Liver (tissue), 9 donors: ENCODE measurements around the gene DNAJC7. TPM values are rescaled to one million over a fixed set of nuclear protein-coding genes. Genes with fewer than 3 reads are reported as not detected.

Experiments used
- DNase-seq: peaks from one replicate; pipeline ENCODE4 v3.0.0-alpha.2; 2017; ENCODE audit warnings: low spot score
- H3K27ac ChIP-seq, 2 donors: one replicate each; pipeline ENCODE4 v1.7.0; 2013; ENCODE audit warnings: inconsistent platforms in 2 of 2, low read length in 2 of 2, control low read depth in 1 of 2, low read depth in 1 of 2, mild to moderate bottlenecking in 1 of 2
- H3K27me3 ChIP-seq, 4 donors: one replicate each; pipeline versions ENCODE4 v1.6.1 to v1.7.0; 2013; ENCODE audit warnings: low read length in 3 of 4, inconsistent platforms in 1 of 4, mild to moderate bottlenecking in 1 of 4, moderate library complexity in 1 of 4; ENCODE audit not compliant: control insufficient read depth in 4 of 4, insufficient read depth in 4 of 4
- H3K36me3 ChIP-seq, 4 donors: one replicate each; pipeline versions ENCODE4 v1.6.1 to v1.7.0; 2013; ENCODE audit warnings: low read length in 3 of 4, mild to moderate bottlenecking in 3 of 4, low read depth in 1 of 4, moderate library complexity in 1 of 4; ENCODE audit not compliant: control insufficient read depth in 4 of 4, insufficient read depth in 3 of 4
- H3K4me1 ChIP-seq, 4 donors: one replicate each; pipeline versions ENCODE4 v1.6.1 to v1.7.0; 2013; ENCODE audit warnings: low read length in 3 of 4, mild to moderate bottlenecking in 3 of 4, moderate library complexity in 1 of 4; ENCODE audit not compliant: control insufficient read depth in 4 of 4, insufficient read depth in 4 of 4
- H3K4me3 ChIP-seq, 3 donors: one replicate each; pipeline versions ENCODE4 v1.6.1 to v1.7.0; 2013; ENCODE audit warnings: low read length in 3 of 3, control low read depth in 1 of 3, low read depth in 1 of 3, mild to moderate bottlenecking in 1 of 3
- H3K9ac ChIP-seq, 2 donors: one replicate each; pipeline ENCODE4 v1.7.0; 2013; ENCODE audit warnings: low read length in 2 of 2, mild to moderate bottlenecking in 2 of 2, moderate library complexity in 2 of 2, control low read depth in 1 of 2, low read depth in 1 of 2
- H3K9me3 ChIP-seq, 4 donors: one replicate each; pipeline versions ENCODE4 v1.6.1 to v1.7.0; 2013; ENCODE audit warnings: low read length in 3 of 4; ENCODE audit not compliant: control insufficient read depth in 4 of 4
- EGR1 ChIP-seq, 2 donors: IDR thresholded peaks; 2 replicates each; pipeline ENCODE4 v1.6.1; 2016 to 2018; ENCODE audit warnings: antibody characterized with exemption in 2 of 2, low read depth in 2 of 2
- FOXA1 ChIP-seq: IDR thresholded peaks from 2 replicates; pipeline ENCODE4 v1.6.1; 2016; ENCODE audit warnings: antibody characterized with exemption
- FOXA2 ChIP-seq: IDR thresholded peaks from 2 replicates; pipeline ENCODE4 v1.6.1; 2016; ENCODE audit warnings: antibody characterized with exemption
- GABPA ChIP-seq, 2 donors: IDR thresholded peaks in 1 of 2; conservative IDR thresholded peaks in 1 of 2; 2 replicates each; pipeline ENCODE4 v1.6.1; 2016; ENCODE audit warnings: antibody characterized with exemption in 2 of 2, mild to moderate bottlenecking in 1 of 2, moderate library complexity in 1 of 2
- HNF4A ChIP-seq, 2 donors: conservative IDR thresholded peaks; 2 replicates each; pipeline ENCODE4 v1.6.1; 2016; ENCODE audit warnings: antibody characterized with exemption in 2 of 2, mild to moderate bottlenecking in 2 of 2
- HNF4G ChIP-seq: IDR thresholded peaks from 2 replicates; pipeline ENCODE4 v1.6.1; 2016; ENCODE audit warnings: antibody characterized with exemption
- JUND ChIP-seq, 2 donors: IDR thresholded peaks; 2 replicates each; pipeline ENCODE4 v1.6.1; 2016; ENCODE audit warnings: antibody characterized with exemption in 2 of 2
- MAX ChIP-seq: IDR thresholded peaks from 2 replicates; pipeline ENCODE4 v1.6.1; 2016; ENCODE audit warnings: antibody characterized with exemption
- NR2F2 ChIP-seq: IDR thresholded peaks from 2 replicates; pipeline ENCODE4 v1.6.1; 2016; ENCODE audit warnings: antibody characterized with exemption
- RAD21 ChIP-seq, 2 donors: IDR thresholded peaks; 2 replicates each; pipeline ENCODE4 v1.6.1; 2016; ENCODE audit warnings: antibody characterized with exemption in 2 of 2, mild to moderate bottlenecking in 2 of 2
- REST ChIP-seq: IDR thresholded peaks from 2 replicates; pipeline ENCODE4 v1.6.1; 2016; ENCODE audit warnings: antibody characterized with exemption, mild to moderate bottlenecking
- RXRA ChIP-seq, 2 donors: IDR thresholded peaks; 2 replicates each; pipeline ENCODE4 v1.6.1; 2017 to 2018; ENCODE audit warnings: antibody characterized with exemption in 2 of 2, mild to moderate bottlenecking in 1 of 2
- SP1 ChIP-seq: IDR thresholded peaks from 2 replicates; pipeline ENCODE4 v1.6.1; 2018; ENCODE audit warnings: antibody characterized with exemption, mild to moderate bottlenecking
- TAF1 ChIP-seq: conservative IDR thresholded peaks from 2 replicates; pipeline ENCODE4 v1.6.1; 2016; ENCODE audit warnings: antibody characterized with exemption, mild to moderate bottlenecking
- YY1 ChIP-seq: IDR thresholded peaks from 2 replicates; pipeline ENCODE4 v1.6.1; 2016; ENCODE audit warnings: antibody characterized with exemption, mild to moderate bottlenecking
- ZBTB33 ChIP-seq: IDR thresholded peaks from 2 replicates; pipeline ENCODE4 v1.6.1; 2016; ENCODE audit warnings: antibody characterized with exemption
- WGBS: extraction: QIAGEN DNeasy Blood & Tissue Kit; methylation state at CpG from one replicate; pipeline ENCODE4 v1.1.7; 2013; 5-methylcytosine and 5-hydroxymethylcytosine counted together
- polyA plus RNA-seq, 2 donors: library from polyadenylated mRNA; stranded (reverse) in 1 of 2; unstranded in 1 of 2; fragments of 200-250 nt in 1 of 2; fragments of >200 nt in 1 of 2; fragmentation: Nextera tagmentation in 1 of 2; extraction: Ambion mirVana in 1 of 2; gene quantifications; one replicate each; pipeline versions ENCODE4 v1.2.1 to v1.2.3, GENCODE V29; 2013 to 2015
- total RNA-seq, 2 donors: library from RNA; depleted of rRNA; stranded (reverse); fragments of >200 nt; gene quantifications; one replicate each; pipeline ENCODE4 v1.2.3, GENCODE V29; 2014
- TF ChIP-seq, protein P1 (sequence below): fragments of 150-350 bp; IDR thresholded peaks from 2 replicates; pipeline ENCODE4 v1.5.1; 2017; ENCODE audit warnings: improper control_type of control experiment, low read depth, low read length; ENCODE audit not compliant: missing input control
- TF ChIP-seq, protein P2 (sequence below): IDR thresholded peaks from 2 replicates; pipeline ENCODE4 v1.6.1; 2016; ENCODE audit warnings: antibody characterized with exemption
- donor health status: healthy.
- donor health status: healthy.
- donor health status: healthy.
- donor health status: healthy.
- donor health status: healthy.

The DNAJC7 gene
- total and polyA plus RNA-seq, 4 donors: 28.7 to 33.9 (median 30.6) TPM

GRCh38 chr17:41941168-41941567, 76.1 kb downstream of the DNAJC7 start (continued):
- TF ChIP-seq, protein P1, sequence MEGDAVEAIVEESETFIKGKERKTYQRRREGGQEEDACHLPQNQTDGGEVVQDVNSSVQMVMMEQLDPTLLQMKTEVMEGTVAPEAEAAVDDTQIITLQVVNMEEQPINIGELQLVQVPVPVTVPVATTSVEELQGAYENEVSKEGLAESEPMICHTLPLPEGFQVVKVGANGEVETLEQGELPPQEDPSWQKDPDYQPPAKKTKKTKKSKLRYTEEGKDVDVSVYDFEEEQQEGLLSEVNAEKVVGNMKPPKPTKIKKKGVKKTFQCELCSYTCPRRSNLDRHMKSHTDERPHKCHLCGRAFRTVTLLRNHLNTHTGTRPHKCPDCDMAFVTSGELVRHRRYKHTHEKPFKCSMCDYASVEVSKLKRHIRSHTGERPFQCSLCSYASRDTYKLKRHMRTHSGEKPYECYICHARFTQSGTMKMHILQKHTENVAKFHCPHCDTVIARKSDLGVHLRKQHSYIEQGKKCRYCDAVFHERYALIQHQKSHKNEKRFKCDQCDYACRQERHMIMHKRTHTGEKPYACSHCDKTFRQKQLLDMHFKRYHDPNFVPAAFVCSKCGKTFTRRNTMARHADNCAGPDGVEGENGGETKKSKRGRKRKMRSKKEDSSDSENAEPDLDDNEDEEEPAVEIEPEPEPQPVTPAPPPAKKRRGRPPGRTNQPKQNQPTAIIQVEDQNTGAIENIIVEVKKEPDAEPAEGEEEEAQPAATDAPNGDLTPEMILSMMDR: no peak
- TF ChIP-seq YY1 (no peak), FOXA2 (no peak)

- WGBS: 90% methylated on average over 6 of the region's 6 CpGs
- no peak for DNase-seq
- no peak overlapping the region for H3K4me3 ChIP-seq
- TF ChIP-seq, protein P1: no peak
- TF ChIP-seq RXRA (IDR thresholded peaks at IDR 0.05) (no peak), NR2F2 (no peak), SP1 (no peak), TAF1 (no peak), REST (no peak), FOXA2 (no peak), ZBTB33 (no peak), GABPA (IDR thresholded peaks at IDR 0.05 in 1 of 2, conservative IDR thresholded peaks at IDR 0.05 in 1 of 2) (no peak), YY1 (no peak), HNF4G (no peak), MAX (no peak), RAD21 (IDR thresholded peaks at IDR 0.05) (no peak), FOXA1 (no peak), HNF4A (conservative IDR thresholded peaks at IDR 0.05) (no peak), EGR1 (IDR thresholded peaks at IDR 0.05; ENCODE audit: low read depth in 2 of 2) (no peak), JUND (IDR thresholded peaks at IDR 0.05) (no peak)
- TF ChIP-seq, protein P2, sequence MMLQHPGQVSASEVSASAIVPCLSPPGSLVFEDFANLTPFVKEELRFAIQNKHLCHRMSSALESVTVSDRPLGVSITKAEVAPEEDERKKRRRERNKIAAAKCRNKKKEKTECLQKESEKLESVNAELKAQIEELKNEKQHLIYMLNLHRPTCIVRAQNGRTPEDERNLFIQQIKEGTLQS: no peak
- no peaks in the 10 kb centered on the region for H3K27me3 ChIP-seq
- H3K4me1 ChIP-seq: peaks cover 2 to 26% (median 17%) of the 10 kb centered on the region in 4 donors
- H3K27ac ChIP-seq: no peak overlapping the region
- no peaks in the 10 kb centered on the region for H3K9me3 ChIP-seq
- H3K9ac ChIP-seq: no peak overlapping the region
- H3K36me3 ChIP-seq: no peaks in the 10 kb centered on the region
These were observed 77.5 kb downstream of the DNAJC7 start for GRCh38 chr17:41939693-41940090.
